Activated T-cell treated with anti-CD3 and anti-CD28 coated beads for 48 hours (primary cell): Measurements from ENCODE around the gene HMX1.

ENCODE experiments used
- DNase-seq: peaks from one replicate; pipeline ENCODE4 v3.0.0-alpha.2; 2020; ENCODE audit warnings: low read depth

Gene HMX1

GRCh38 chr4:8840816-8841455, 30.7 kb downstream of the HMX1 start:
- DNase-seq, result no peak

GRCh38 chr4:8840006-8840793, 31.4 kb downstream of the HMX1 start:
- no peak for DNase-seq

- DNase-seq, result no peak
Measured at GRCh38 chr4:8838961-8839431, 32.6 kb downstream of the HMX1 start.

- DNase-seq, result no peak
Measured at GRCh38 chr4:8838296-8838960, 33.2 kb downstream of the HMX1 start.

GRCh38 chr4:8837181-8837841, 34.3 kb downstream of the HMX1 start:
- no peak for DNase-seq

GRCh38 chr4:8836664-8837171, 34.9 kb downstream of the HMX1 start:
- DNase-seq, result no peak

- no peak for DNase-seq
Measured at GRCh38 chr4:8835521-8836365, 35.9 kb downstream of the HMX1 start.

GRCh38 chr4:8834681-8835220, 36.9 kb downstream of the HMX1 start:
- DNase-seq, result no peak

- DNase-seq, result no peak
Measured at GRCh38 chr4:8832113-8832915, 39.3 kb downstream of the HMX1 start.

- no peak for DNase-seq
Measured at GRCh38 chr4:8831221-8832112, 40.2 kb downstream of the HMX1 start.

- DNase-seq, result no peak
Measured at GRCh38 chr4:8830611-8831200, 40.9 kb downstream of the HMX1 start.

GRCh38 chr4:8830056-8830455, 41.6 kb downstream of the HMX1 start:
- no peak for DNase-seq

- DNase-seq, result no peak
Measured at GRCh38 chr4:8829584-8829983, 42.1 kb downstream of the HMX1 start.

- no peak for DNase-seq
Measured at GRCh38 chr4:8828869-8829268, 42.8 kb downstream of the HMX1 start.

GRCh38 chr4:8821151-8821950, 50.3 kb downstream of the HMX1 start:
- no peak for DNase-seq

- DNase-seq, result no peak
Measured at GRCh38 chr4:8820178-8821102, 51.2 kb downstream of the HMX1 start.
